ENCODE measurements around the gene PURA. TPM values are rescaled to one million over a fixed set of nuclear protein-coding genes. Genes with fewer than 3 reads are reported as not detected.

The PURA gene
- 4.9 and 8.4 TPM in 2 replicates for total RNA-seq

GRCh38 chr5:140113699-140114263 is at the start of gene PURA:
TSS of gene PURA (plus strand) at chr5:140114109. CDS start at chr5:140114182, 73 bp downstream.

DNA sequence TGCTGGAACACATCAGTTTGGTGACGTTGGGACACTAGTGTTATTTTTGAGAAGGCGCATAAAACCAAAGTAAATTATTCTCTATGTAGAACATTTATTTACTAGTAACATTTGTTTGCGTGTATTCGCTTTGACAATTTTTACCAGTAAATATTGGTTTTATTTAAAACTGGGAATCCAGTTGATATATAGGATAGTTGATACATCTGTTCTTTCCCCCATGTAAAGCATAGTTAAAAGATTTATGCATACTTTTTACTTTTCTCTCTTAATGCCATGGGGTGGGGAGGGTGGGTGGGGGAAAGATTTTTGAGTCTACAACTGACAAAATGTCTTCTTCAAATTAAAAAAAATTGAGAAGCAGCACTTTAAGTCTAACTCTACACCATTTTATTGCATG is 11.7 kb downstream of the PURA start, which contains the start of gene IGIP:
Gene IGIP, plus strand, starts transcription at position 301 of the 400 bp plus-strand sequence. CDS start 2,540 bp downstream, outside the sequence.

GRCh38 chr5:140174465-140175366 is 60.8 kb downstream of the PURA start, which contains the start of gene CYSTM1:
TSS of gene CYSTM1 (plus strand) at chr5:140175188. CDS start at chr5:140194466, 19,278 bp downstream.

Other genes with a start within 250 kb of the PURA start
- under 0.01 and 2.4 TPM in 2 replicates for gene NRG2, start 70.8 kb upstream of the PURA start, total RNA-seq
- gene IGIP, start 11.8 kb downstream of the PURA start, total RNA-seq, result 3.2 and 3.3 TPM in 2 replicates
- gene CYSTM1, start 61.1 kb downstream of the PURA start, total RNA-seq, result 10.1 and 16.7 TPM in 2 replicates
- 70.4 and 116 TPM in 2 replicates for gene PFDN1, start 189.0 kb downstream of the PURA start, total RNA-seq
- gene HBEGF, start 232.5 kb downstream of the PURA start, total RNA-seq, result 13.4 and 26.3 TPM in 2 replicates
- not detected in 2 replicates for gene SLC4A9, start 246.1 kb downstream of the PURA start, total RNA-seq

All from epithelial cell of umbilical artery (primary cell).